Astrocyte of the spinal cord (primary cell): ENCODE measurements around the gene SPATA12.

ENCODE experiments used
- DNase-seq: peaks from one replicate; pipeline ENCODE4 v3.0.0; 2011; ENCODE audit warnings: low read depth, low spot score
- H3K4me3 ChIP-seq: 2 replicates; pipeline ENCODE4 v1.5.1; 2011; ENCODE audit warnings: low read depth, mild to moderate bottlenecking, low read length, moderate library complexity
- in situ Hi-C: cut with HindIII; loops from 2 replicates; pipeline ENCODE4 v1.10.0; 2017; ENCODE audit warnings: low sequenced_read_pairs
- TF ChIP-seq, protein P1 (sequence below): IDR thresholded peaks from 2 replicates; pipeline ENCODE4 v1.5.1; 2012; ENCODE audit warnings: low read depth, mild to moderate bottlenecking, low read length, inconsistent platforms

The SPATA12 gene

DNA sequence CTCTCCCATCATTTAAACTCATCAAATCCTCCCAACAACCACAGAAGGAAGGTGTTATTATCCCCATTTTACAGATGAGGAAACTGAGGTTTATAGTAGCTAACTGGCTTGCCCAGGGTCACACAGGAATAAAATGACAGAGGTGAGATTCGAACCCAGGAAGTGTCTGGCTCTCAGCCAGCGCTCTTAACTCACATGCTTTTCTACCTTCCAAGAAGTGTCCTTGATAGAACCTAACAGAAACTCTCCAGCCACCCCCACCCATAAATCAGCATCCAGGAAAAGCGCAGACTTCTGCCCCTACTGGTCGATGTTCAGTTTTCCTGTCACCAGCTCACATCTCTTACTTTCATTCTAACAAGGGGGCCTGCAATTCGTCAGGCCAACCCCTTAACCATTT lies 51.7 kb downstream of the SPATA12 start:
- no peak overlapping the region for H3K4me3 ChIP-seq
- DNase-seq = no peak
- TF ChIP-seq, protein P1, sequence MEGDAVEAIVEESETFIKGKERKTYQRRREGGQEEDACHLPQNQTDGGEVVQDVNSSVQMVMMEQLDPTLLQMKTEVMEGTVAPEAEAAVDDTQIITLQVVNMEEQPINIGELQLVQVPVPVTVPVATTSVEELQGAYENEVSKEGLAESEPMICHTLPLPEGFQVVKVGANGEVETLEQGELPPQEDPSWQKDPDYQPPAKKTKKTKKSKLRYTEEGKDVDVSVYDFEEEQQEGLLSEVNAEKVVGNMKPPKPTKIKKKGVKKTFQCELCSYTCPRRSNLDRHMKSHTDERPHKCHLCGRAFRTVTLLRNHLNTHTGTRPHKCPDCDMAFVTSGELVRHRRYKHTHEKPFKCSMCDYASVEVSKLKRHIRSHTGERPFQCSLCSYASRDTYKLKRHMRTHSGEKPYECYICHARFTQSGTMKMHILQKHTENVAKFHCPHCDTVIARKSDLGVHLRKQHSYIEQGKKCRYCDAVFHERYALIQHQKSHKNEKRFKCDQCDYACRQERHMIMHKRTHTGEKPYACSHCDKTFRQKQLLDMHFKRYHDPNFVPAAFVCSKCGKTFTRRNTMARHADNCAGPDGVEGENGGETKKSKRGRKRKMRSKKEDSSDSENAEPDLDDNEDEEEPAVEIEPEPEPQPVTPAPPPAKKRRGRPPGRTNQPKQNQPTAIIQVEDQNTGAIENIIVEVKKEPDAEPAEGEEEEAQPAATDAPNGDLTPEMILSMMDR = peak; percentile 39
- in situ Hi-C loops = no loop called here

- in situ Hi-C loops = no loop called here
- H3K4me3 ChIP-seq = no peak overlapping the region
- TF ChIP-seq, protein P1 = no peak
- DNase-seq = no peak
These were observed 56.0 kb downstream of the SPATA12 start for GRCh38 chr3:57116501-57116900.

- DNase-seq = no peak
- in situ Hi-C loops = no loop called here
- H3K4me3 ChIP-seq = no peak overlapping the region
- TF ChIP-seq, protein P1 = no peak
These were observed 57.8 kb downstream of the SPATA12 start for GRCh38 chr3:57118254-57118653.

DNA sequence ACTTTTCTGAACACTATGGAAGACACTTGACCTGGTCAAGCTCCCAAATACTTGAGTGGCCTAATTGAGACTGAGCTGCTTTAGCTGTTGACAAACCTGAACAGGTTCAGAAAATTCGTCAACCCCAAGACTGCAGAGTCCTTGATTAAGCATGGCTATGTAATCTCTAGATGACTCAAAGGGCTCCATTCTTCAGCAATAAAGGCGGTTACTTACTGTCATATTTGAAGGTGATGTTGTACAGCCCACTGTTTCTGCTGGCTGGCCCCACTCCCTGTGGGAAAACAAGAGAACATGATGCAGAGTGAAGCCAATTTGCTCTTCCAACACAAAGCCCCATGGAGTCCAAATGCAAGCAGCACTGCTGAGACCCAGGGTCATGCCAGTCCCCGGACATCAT lies 59.6 kb downstream of the SPATA12 start:
- in situ Hi-C loops = no loop called here

DNA sequence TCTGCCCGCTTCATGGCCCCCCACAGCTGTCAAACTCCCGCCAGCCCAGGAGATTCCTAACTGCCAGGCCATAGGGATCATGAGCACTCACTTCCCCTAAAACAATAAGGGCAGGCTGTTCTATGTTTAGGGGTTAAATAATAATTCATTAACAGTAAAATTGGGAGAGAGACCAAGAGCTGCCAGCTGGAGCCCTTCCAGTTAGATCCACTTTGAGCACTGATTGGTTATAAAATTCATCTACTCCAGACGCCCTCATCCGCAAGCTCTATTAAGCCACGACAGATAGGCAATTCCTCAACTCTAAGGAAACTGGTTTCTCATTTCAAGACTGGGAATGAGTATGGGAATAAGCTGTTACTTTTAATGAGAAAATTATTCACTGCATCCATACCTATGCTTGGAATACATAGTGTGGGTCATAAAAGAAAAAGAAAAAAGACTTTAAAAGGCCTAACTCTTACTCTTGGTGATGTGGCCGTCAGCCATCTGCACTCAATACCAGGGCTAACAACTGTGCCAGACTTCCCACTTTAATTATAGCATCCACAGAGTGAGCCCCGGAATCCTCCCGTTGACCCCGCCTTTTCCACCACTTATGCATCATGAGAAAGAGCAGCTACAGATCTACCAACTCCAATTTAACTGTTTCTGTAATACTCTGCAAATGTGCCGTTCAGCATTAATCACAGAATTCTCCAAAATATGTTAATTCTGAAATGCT lies 60.1 kb downstream of the SPATA12 start:
- TF ChIP-seq, protein P1 = no peak
- in situ Hi-C loops = no loop called here
- no peak overlapping the region for H3K4me3 ChIP-seq
- DNase-seq = no peak

More for the DNA sequence above, 59.6 kb downstream of the SPATA12 start:
- no peak overlapping the region for H3K4me3 ChIP-seq
- DNase-seq = no peak
- TF ChIP-seq, protein P1 = no peak
